ENCODE measurements around the gene CLMN. TPM values are rescaled to one million over a fixed set of nuclear protein-coding genes. Genes with fewer than 3 reads are reported as not detected.
"Not testable (repeated sequence)": the region's sequence is repeated elsewhere in the genome, so short reads cannot be mapped to it uniquely, and the experiment has no call there.

Gene CLMN
- total RNA-seq, 1 donor from 2014 or later: 2.1 TPM

DNA sequence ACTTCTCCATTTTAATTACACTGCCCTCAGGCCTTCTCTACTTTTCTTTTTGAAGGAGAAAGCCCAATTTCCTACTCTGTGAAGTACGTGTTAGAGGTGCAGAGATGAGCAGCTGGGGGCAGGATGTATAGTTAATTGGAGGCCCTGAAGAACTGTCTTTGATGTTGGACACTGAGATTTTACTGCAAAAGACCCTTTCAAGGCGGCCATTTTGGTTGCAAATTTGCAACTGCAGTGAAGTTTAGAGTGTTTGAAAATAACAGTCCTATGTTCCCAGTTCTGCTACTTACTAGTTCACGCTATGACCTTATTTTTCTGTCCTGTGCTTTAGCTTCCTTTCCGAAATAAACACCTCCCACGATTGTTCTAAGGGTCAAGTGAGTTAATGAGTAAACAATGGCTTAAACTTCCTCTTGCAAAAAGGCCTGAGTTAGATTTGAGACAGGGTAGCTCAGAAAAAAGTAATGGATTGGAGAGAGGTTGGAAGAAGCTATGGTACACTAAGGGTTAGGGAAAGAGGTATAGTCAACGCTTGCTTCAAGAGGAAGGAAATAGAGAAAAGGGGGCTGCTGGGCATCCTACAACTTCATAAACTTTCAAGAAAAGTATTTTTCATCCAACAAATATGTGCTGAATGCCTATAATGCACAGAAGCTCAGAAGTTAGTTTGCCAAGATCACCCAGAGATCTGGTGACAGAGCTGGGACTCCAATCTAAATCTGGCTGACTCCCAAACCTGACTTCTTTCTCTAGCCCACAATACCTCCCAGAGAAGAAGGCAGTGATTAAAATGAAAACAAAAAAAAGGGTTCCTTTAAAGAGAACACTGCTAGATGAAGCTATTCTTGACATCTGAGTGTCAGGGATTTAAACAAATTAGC lies 135.9 kb downstream of the CLMN start:
- Histone ChIP-seq H3K4me3 (ENCODE audit: low read length in 3 of 3) (no peak overlapping the region), H3K9ac (ENCODE audit: low read depth in 1 of 3, low read length in 3 of 3) (no peak overlapping the region), H3K9me3 (ENCODE audit: control insufficient read depth in 3 of 3, low read length in 3 of 3) (no peaks in the 10 kb centered on the region), H3K27me3 (ENCODE audit: control insufficient read depth in 3 of 3, insufficient read depth in 3 of 3, low read length in 3 of 3) (no peaks in the 10 kb centered on the region), H3K27ac (ENCODE audit: low read depth, low read length) (peak overlapping the region; percentile 77), H3K4me1 (ENCODE audit: control insufficient read depth in 3 of 3, insufficient read depth in 3 of 3, low read length in 3 of 3) (peaks cover 18 to 34% (median 28%) of the 10 kb centered on the region in 3 donors), H3K36me3 (ENCODE audit: control insufficient read depth in 3 of 3, insufficient read depth in 3 of 3, low read length in 3 of 3) (peaks cover 0 to 6% (median 4%) of the 10 kb centered on the region in 3 donors)

DNA sequence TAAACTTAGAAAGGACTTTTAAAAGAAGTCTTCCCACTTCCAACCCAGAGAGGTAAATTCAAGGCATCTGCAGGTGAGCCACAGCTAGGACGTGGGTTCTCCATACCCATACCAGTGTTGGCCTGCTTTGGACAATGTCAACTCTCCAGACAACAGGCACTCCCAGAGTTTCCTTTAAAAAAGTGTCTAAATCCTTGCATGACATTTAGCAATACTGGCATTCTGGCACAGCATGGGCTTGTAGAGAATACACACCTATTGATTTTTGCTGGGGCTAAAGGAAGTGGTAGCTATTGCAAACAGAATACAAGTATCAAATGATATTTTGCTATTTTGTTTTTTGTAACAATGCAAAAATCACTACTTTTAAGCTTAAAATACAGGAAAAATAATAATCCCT lies 136.6 kb downstream of the CLMN start:
- Histone ChIP-seq H3K27me3 (ENCODE audit: control insufficient read depth in 3 of 3, insufficient read depth in 3 of 3, low read length in 3 of 3) (no peaks in the 10 kb centered on the region), H3K9ac (ENCODE audit: low read depth in 1 of 3, low read length in 3 of 3) (no peak overlapping the region), H3K4me3 (ENCODE audit: low read length in 3 of 3) (no peak overlapping the region), H3K9me3 (ENCODE audit: control insufficient read depth in 3 of 3, low read length in 3 of 3) (no peaks in the 10 kb centered on the region), H3K27ac (ENCODE audit: low read depth, low read length) (peak overlapping the region; percentile 77), H3K36me3 (ENCODE audit: control insufficient read depth in 3 of 3, insufficient read depth in 3 of 3, low read length in 3 of 3) (peaks cover 0 to 6% (median 4%) of the 10 kb centered on the region in 3 donors), H3K4me1 (ENCODE audit: control insufficient read depth in 3 of 3, insufficient read depth in 3 of 3, low read length in 3 of 3) (peaks cover 18 to 34% (median 28%) of the 10 kb centered on the region in 3 donors)

DNA sequence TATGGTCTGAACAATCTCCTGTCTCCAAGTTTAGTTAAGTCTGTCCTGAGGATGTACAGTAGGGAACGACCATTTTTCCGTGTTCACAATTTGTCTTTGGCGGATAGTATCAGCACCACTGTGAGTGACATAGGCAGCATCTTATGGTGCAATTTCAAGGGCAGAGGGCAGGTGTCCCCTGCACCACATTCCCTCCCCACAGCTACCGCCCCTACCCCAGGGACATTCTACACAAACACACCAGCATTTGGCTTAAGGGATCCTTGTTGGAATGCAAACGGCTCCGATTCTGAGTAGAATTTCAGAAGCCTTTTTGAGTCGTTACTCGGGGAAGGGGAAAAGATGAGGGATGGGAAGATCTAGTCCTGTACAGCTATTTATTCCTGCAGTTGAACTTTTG lies 137.3 kb downstream of the CLMN start:
- Histone ChIP-seq H3K4me3 (ENCODE audit: low read length in 3 of 3) (no peak overlapping the region), H3K9ac (ENCODE audit: low read depth in 1 of 3, low read length in 3 of 3) (no peak overlapping the region), H3K27ac (ENCODE audit: low read depth, low read length) (peak overlapping the region; percentile 51), H3K36me3 (ENCODE audit: control insufficient read depth in 3 of 3, insufficient read depth in 3 of 3, low read length in 3 of 3) (peaks cover 0 to 6% (median 4%) of the 10 kb centered on the region in 3 donors), H3K4me1 (ENCODE audit: control insufficient read depth in 3 of 3, insufficient read depth in 3 of 3, low read length in 3 of 3) (peaks cover 18 to 34% (median 28%) of the 10 kb centered on the region in 3 donors), H3K9me3 (ENCODE audit: control insufficient read depth in 3 of 3, low read length in 3 of 3) (no peaks in the 10 kb centered on the region), H3K27me3 (ENCODE audit: control insufficient read depth in 3 of 3, insufficient read depth in 3 of 3, low read length in 3 of 3) (no peaks in the 10 kb centered on the region)

DNA sequence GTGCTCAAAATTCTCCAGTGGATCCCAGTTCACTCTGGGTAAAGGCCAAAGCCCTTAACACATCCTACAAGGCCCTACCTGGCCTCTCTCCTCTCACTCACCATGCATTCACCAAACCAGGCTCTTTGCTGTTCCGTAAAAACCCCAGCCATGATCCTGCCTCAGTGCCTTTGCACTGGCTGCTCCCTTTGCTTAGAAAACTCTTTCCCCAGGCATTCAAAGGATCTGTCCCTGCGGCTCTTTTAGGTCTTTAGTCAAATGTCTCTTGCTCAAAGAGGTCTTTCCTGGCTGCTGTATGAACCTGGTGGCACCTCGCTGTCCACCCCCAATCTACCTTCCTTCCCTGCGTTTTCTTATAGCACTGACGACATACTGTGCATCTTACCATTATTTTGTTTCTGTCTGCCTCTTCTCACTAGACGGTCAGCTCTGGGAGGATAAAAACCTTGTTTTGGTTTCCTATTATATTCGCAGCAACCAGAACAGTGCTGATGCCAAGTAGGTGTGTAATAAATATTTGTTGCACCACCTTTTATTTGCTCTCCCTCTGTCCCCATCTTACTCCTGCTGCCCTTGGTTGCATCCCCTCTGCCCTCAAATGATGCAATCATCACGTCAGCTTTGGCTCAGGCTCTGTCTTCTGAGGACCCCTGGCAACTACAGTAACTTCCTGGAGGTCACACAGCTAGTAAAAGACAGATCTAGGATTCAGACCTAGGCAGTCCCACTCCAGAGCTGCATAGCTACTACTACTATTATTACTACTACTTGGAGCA lies 138.6 kb downstream of the CLMN start:
- H3K27ac ChIP-seq (ENCODE audit: low read depth, low read length): no peak overlapping the region
- H3K4me1 ChIP-seq (ENCODE audit: control insufficient read depth in 3 of 3, insufficient read depth in 3 of 3, low read length in 3 of 3): peaks cover 18 to 34% (median 27%) of the 10 kb centered on the region in 3 donors

DNA sequence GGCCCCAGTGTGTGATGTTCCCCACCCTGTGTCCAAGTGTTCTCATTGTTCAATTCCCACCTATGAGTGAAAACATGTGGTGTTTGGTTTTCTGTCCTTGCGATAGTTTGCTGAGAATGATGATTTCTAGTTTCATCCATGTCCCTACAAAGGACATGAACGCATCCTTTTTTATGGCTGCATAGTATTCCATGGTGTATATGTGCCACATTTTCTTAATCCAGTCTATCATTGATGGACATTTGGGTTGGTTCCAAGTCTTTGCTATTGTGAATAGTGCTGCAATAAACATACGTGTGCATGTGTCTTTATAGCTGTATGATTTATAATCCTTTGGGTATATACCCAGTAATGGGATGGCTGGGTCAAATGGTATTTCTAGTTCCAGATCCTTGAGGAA lies 144.0 kb downstream of the CLMN start:
- not testable (repeated sequence) for H3K9me3 ChIP-seq (ENCODE audit: control insufficient read depth in 3 of 3, low read length in 3 of 3); H3K27ac ChIP-seq (ENCODE audit: low read depth, low read length); H3K4me3 ChIP-seq (ENCODE audit: low read length in 3 of 3); H3K4me1 ChIP-seq (ENCODE audit: control insufficient read depth in 3 of 3, insufficient read depth in 3 of 3, low read length in 3 of 3); H3K27me3 ChIP-seq (ENCODE audit: control insufficient read depth in 3 of 3, insufficient read depth in 3 of 3, low read length in 3 of 3); H3K9ac ChIP-seq (ENCODE audit: low read depth in 1 of 3, low read length in 3 of 3); H3K36me3 ChIP-seq (ENCODE audit: control insufficient read depth in 3 of 3, insufficient read depth in 3 of 3, low read length in 3 of 3)

More for the DNA sequence above, 138.6 kb downstream of the CLMN start:
- H3K9ac ChIP-seq (ENCODE audit: low read depth in 1 of 3, low read length in 3 of 3): no peak overlapping the region
- H3K36me3 ChIP-seq (ENCODE audit: control insufficient read depth in 3 of 3, insufficient read depth in 3 of 3, low read length in 3 of 3): peaks cover 0 to 6% (median 4%) of the 10 kb centered on the region in 3 donors
- H3K27me3 ChIP-seq (ENCODE audit: control insufficient read depth in 3 of 3, insufficient read depth in 3 of 3, low read length in 3 of 3): no peaks in the 10 kb centered on the region
- H3K4me3 ChIP-seq (ENCODE audit: low read length in 3 of 3): no peak overlapping the region
- no peaks in the 10 kb centered on the region for H3K9me3 ChIP-seq (ENCODE audit: control insufficient read depth in 3 of 3, low read length in 3 of 3)

DNA sequence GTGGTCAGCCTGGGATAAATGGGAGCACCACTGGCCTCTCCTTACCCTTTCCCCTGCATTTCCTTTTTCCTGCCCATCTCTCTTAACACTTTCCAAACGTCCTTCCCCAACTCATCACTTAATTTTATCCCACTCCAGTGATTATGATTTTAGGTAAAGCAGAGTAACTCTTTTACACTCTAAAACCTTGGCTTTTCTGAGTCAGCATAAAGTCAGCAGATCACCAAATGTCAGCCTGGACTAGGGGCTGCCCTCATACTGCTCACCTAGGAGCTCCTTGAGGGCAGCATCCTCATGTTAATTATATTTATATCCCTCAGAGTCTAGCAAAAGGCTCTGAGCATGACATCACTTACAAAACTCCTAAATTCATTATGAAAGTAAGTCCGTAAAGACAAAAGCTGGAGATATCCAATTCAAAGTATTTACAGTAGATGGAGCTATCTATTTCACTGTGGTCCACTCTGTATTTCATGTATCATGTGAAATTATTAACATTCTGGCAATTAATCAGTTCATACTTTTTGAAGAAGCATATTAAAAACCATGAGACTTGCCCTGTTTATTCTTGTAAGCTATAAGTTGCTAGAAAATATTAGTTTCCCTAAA lies 145.4 kb downstream of the CLMN start:
- Histone ChIP-seq H3K27ac (ENCODE audit: low read depth, low read length) (no peak overlapping the region), H3K9me3 (ENCODE audit: control insufficient read depth in 3 of 3, low read length in 3 of 3) (no peaks in the 10 kb centered on the region), H3K27me3 (ENCODE audit: control insufficient read depth in 3 of 3, insufficient read depth in 3 of 3, low read length in 3 of 3) (no peaks in the 10 kb centered on the region), H3K4me3 (ENCODE audit: low read length in 3 of 3) (no peak overlapping the region), H3K36me3 (ENCODE audit: control insufficient read depth in 3 of 3, insufficient read depth in 3 of 3, low read length in 3 of 3) (peaks cover 0 to under 1% (median 0%) of the 10 kb centered on the region in 3 donors), H3K4me1 (ENCODE audit: control insufficient read depth in 3 of 3, insufficient read depth in 3 of 3, low read length in 3 of 3) (no peaks in the 10 kb centered on the region), H3K9ac (ENCODE audit: low read depth in 1 of 3, low read length in 3 of 3) (no peak overlapping the region)

DNA sequence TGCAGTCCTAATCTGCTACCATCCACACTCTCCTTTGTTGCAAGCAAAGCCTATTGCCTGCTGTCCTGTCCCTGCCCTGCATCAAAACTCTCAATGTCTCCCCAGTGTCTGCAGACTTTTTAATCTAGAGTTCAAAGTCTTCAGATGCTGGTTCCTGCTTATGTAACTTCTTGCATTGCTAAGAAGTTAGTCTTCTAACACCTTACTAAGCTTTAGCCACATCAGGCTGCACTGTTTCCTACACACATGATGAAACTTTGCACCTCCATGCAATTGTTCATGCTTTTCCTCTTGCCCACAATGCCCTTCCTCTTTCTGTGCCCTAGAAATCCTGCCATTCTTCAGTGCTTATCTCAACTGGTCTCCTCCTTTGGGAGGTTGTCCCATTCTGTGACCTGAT lies 146.2 kb downstream of the CLMN start:
- H3K9ac ChIP-seq (ENCODE audit: low read depth in 1 of 3, low read length in 3 of 3): no peak overlapping the region
- no peaks in the 10 kb centered on the region for H3K9me3 ChIP-seq (ENCODE audit: control insufficient read depth in 3 of 3, low read length in 3 of 3)
- no peaks in the 10 kb centered on the region for H3K27me3 ChIP-seq (ENCODE audit: control insufficient read depth in 3 of 3, insufficient read depth in 3 of 3, low read length in 3 of 3)
- no peaks in the 10 kb centered on the region for H3K36me3 ChIP-seq (ENCODE audit: control insufficient read depth in 3 of 3, insufficient read depth in 3 of 3, low read length in 3 of 3)
- no peaks in the 10 kb centered on the region for H3K4me1 ChIP-seq (ENCODE audit: control insufficient read depth in 3 of 3, insufficient read depth in 3 of 3, low read length in 3 of 3)
- no peak overlapping the region for H3K27ac ChIP-seq (ENCODE audit: low read depth, low read length)
- H3K4me3 ChIP-seq (ENCODE audit: low read length in 3 of 3): no peak overlapping the region

DNA sequence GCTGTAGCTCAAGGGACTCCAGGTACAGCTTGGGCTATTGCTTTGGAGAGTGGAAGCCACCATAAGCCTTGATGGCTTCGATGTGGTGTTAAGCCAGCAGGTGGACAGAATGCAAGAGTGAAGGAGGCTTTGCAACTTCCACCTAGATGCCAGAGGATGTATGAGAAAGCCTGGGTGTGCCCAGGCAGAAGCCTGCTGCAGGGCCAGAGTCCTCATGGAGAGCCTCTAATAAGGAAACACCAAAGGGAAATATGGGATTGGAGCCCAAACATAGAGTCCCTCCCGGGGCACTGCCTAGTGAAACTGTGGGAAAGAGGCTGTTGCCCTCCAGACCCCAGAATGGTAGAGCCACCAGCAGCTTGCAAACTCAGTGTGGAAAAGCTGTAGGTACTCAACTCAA lies 152.5 kb downstream of the CLMN start:
- H3K9me3 ChIP-seq (ENCODE audit: control insufficient read depth in 3 of 3, low read length in 3 of 3): no peaks in the 10 kb centered on the region

DNA sequence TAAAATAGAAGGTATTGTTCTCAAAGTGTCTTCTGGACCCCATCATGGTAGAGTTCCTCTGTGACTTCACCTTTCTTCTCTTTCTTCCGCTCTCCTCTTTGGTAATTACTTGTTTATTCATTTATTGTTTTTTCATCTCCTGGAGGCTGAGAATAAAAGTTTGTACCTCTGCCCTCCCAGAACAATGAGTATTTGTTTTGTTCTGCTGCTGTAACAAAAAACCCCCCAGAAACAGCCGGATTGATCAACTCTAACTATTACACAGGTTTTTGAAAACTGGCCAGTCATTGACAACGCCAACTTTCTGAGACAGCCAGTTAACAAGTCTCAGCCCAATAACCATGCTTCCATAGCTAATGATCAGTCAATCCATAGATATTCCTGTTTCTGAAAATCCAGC lies 154.2 kb downstream of the CLMN start:
- Histone ChIP-seq H3K9me3 (ENCODE audit: control insufficient read depth in 3 of 3, low read length in 3 of 3) (no peaks in the 10 kb centered on the region), H3K36me3 (ENCODE audit: control insufficient read depth in 3 of 3, insufficient read depth in 3 of 3, low read length in 3 of 3) (no peaks in the 10 kb centered on the region), H3K9ac (ENCODE audit: low read depth in 1 of 3, low read length in 3 of 3) (no peak overlapping the region), H3K27ac (ENCODE audit: low read depth, low read length) (no peak overlapping the region), H3K4me3 (ENCODE audit: low read length in 3 of 3) (no peak overlapping the region), H3K27me3 (ENCODE audit: control insufficient read depth in 3 of 3, insufficient read depth in 3 of 3, low read length in 3 of 3) (no peaks in the 10 kb centered on the region), H3K4me1 (ENCODE audit: control insufficient read depth in 3 of 3, insufficient read depth in 3 of 3, low read length in 3 of 3) (no peaks in the 10 kb centered on the region)

More for the DNA sequence above, 152.5 kb downstream of the CLMN start:
- H3K27ac ChIP-seq (ENCODE audit: low read depth, low read length): no peak overlapping the region
- H3K4me3 ChIP-seq (ENCODE audit: low read length in 3 of 3): no peak overlapping the region
- H3K36me3 ChIP-seq (ENCODE audit: control insufficient read depth in 3 of 3, insufficient read depth in 3 of 3, low read length in 3 of 3): no peaks in the 10 kb centered on the region
- no peaks in the 10 kb centered on the region for H3K4me1 ChIP-seq (ENCODE audit: control insufficient read depth in 3 of 3, insufficient read depth in 3 of 3, low read length in 3 of 3)
- H3K9ac ChIP-seq (ENCODE audit: low read depth in 1 of 3, low read length in 3 of 3): no peak overlapping the region
- H3K27me3 ChIP-seq (ENCODE audit: control insufficient read depth in 3 of 3, insufficient read depth in 3 of 3, low read length in 3 of 3): no peaks in the 10 kb centered on the region

Data from skeletal muscle tissue (tissue), 4 donors.